Spleen (tissue), 7 donors: ENCODE data around the gene C7orf57.

Experiments used
- CTCF ChIP-seq, 11 experiments: fragments of 200-600 bp in 7 of 11; fragments of 450-650 bp in 4 of 11; sonication (generic) in 4 of 11; IDR thresholded peaks in 8 of 11; conservative IDR thresholded peaks in 3 of 11; 1 replicate in 7 of 11; 2 replicates in 4 of 11; pipeline versions ENCODE4 v1.4.0 to v1.8.0; 2016 to 2021; ENCODE audit warnings: antibody characterized with exemption in 11 of 11, inconsistent platforms in 4 of 11, mild to moderate bottlenecking in 1 of 11
- POLR2A ChIP-seq, 3 donors: fragments of 450-650 bp; IDR thresholded peaks; one replicate each; pipeline ENCODE4 v1.5.1; 2017; ENCODE audit warnings: antibody characterized with exemption in 3 of 3, mild to moderate bottlenecking in 1 of 3
- POLR2AphosphoS5 ChIP-seq, 3 donors: sonication (generic); formaldehyde crosslinking; IDR thresholded peaks; one replicate each; pipeline ENCODE4 v1.5.1; 2017; ENCODE audit warnings: antibody characterized with exemption in 3 of 3
- donor health status: DM: no; HTN: no; CAD: no; lungs with moderate emphysema.
- donor health status: DM: no; HTN: no; CAD: no.
- donor health status: DM: no; HTN: no; CAD: no.

DNA sequence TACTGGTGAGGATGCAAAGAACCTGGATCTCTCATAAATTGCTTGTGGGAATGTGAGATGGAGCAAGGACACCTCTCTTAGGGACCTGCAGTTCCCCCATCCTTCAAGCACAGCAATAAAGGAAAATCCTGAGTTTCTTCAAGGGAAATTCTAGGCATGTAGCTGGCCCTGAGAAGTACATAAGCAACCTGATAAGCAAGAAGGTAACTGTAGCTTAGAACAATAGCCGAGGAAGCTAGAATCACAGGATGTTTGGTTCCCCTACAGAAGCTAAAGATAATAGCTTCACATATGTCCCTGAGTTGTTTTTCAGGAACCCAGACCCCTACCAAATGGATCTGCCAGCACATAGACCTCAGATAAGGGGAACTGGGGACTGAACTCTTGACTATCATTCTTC, 42.1 kb downstream of the C7orf57 start:
- TF ChIP-seq CTCF (IDR thresholded peaks at IDR 0.05 in 8 of 11, conservative IDR thresholded peaks at IDR 0.05 in 3 of 11) (no peak), POLR2A (IDR thresholded peaks at IDR 0.05) (no peak), POLR2AphosphoS5 (IDR thresholded peaks at IDR 0.05) (no peak)
